SU-DHL-6 (cell line): ENCODE measurements around the gene DPYSL4.

Experiments
- CTCF ChIP-seq: fragments of 200-600 bp; sonication (generic); IDR thresholded peaks from one replicate; pipeline ENCODE4 v1.5.1; 2017; ENCODE audit warnings: antibody characterized with exemption, mild to moderate bottlenecking, low read length, moderate library complexity; ENCODE audit not compliant: insufficient read depth, poor library complexity, severe bottlenecking
- EZH2phosphoT487 ChIP-seq: fragments of 200-600 bp; sonication (generic), shearing (Covaris generic); conservative IDR thresholded peaks from 2 replicates; pipeline ENCODE4 v1.6.1; 2018; ENCODE audit warnings: mild to moderate bottlenecking, antibody characterized with exemption, low read length, moderate library complexity, mixed read lengths

GRCh38 chr10:132175408-132175807, 11.3 kb upstream of the DPYSL4 start:
- TF ChIP-seq EZH2phosphoT487 (no peak), CTCF (no peak)
